Neural cell (in vitro differentiated cells): ENCODE data around the gene NAB2. TPM values are rescaled to one million over a fixed set of nuclear protein-coding genes. Genes with fewer than 3 reads are reported as not detected.

Experiments
- H2AFZ ChIP-seq: fragments of 200-600, 300-800 bp; sonication (generic), shearing (Covaris generic); 2 replicates; pipeline ENCODE4 v1.6.0; 2014; ENCODE audit warnings: low read depth, mild to moderate bottlenecking, antibody characterized with exemption, low read length, moderate library complexity
- H3F3A ChIP-seq: fragments of 200-600 bp; shearing (Covaris generic); 2 replicates; pipeline ENCODE4 v1.6.1; 2016; ENCODE audit warnings: mild to moderate bottlenecking, moderate library complexity, mixed read lengths, antibody characterized with exemption, low read length; ENCODE audit not compliant: insufficient read depth, poor library complexity, severe bottlenecking
- H3K27ac ChIP-seq: fragments of 200-600, 300-800 bp; sonication (generic), shearing (Covaris generic); 2 replicates; pipeline ENCODE4 v1.5.1; 2014; ENCODE audit warnings: mild to moderate bottlenecking, low read length, moderate library complexity
- H3K27me3 ChIP-seq: fragments of 300-800, 200-600 bp; sonication (generic), shearing (Covaris generic); 2 replicates; pipeline ENCODE4 v1.6.0; 2014; ENCODE audit warnings: mild to moderate bottlenecking, low read depth, low read length, moderate library complexity; ENCODE audit not compliant: insufficient read depth
- H3K36me3 ChIP-seq: fragments of 300-800, 200-600 bp; sonication (generic), shearing (Covaris generic); 2 replicates; pipeline ENCODE4 v1.5.1; 2014; ENCODE audit warnings: mild to moderate bottlenecking, antibody characterized with exemption, low read length, moderate library complexity; ENCODE audit not compliant: insufficient read depth
- H3K4me2 ChIP-seq: fragments of 300-800, 200-600 bp; sonication (generic), shearing (Covaris generic); 2 replicates; pipeline ENCODE4 v1.6.0; 2014; ENCODE audit warnings: mild to moderate bottlenecking, low read length
- H3K4me3 ChIP-seq: fragments of 300-800, 200-600 bp; sonication (generic), shearing (Covaris generic); 2 replicates; pipeline ENCODE4 v1.5.1; 2014; ENCODE audit warnings: mild to moderate bottlenecking, low read length, moderate library complexity
- H3K79me2 ChIP-seq: fragments of 200-600 bp; shearing (Covaris generic); replicated peaks from 2 replicates; pipeline ENCODE4 v1.6.0; 2014; ENCODE audit warnings: mild to moderate bottlenecking, low read length, moderate library complexity; ENCODE audit not compliant: insufficient read depth
- H3K9ac ChIP-seq: fragments of 300-800, 200-600 bp; sonication (generic), shearing (Covaris generic); 2 replicates; pipeline ENCODE4 v1.6.1; 2016; ENCODE audit warnings: mild to moderate bottlenecking, low read length, mixed read lengths
- H3K9me2 ChIP-seq: fragments of 200-600 bp; shearing (Covaris generic); 2 replicates; pipeline ENCODE4 v1.6.1; 2016; ENCODE audit warnings: mild to moderate bottlenecking, low read length, mixed read lengths; ENCODE audit not compliant: insufficient read depth
- H3K9me3 ChIP-seq: fragments of 200-600, 300-800 bp; sonication (generic), shearing (Covaris generic); 2 replicates; pipeline ENCODE4 v1.6.1; 2016; ENCODE audit warnings: mild to moderate bottlenecking, mixed run types, low read length, moderate library complexity, mixed read lengths
- H4K20me1 ChIP-seq: fragments of 200-600 bp; shearing (Covaris generic); 2 replicates; pipeline ENCODE4 v1.6.1; 2016; ENCODE audit warnings: mild to moderate bottlenecking, mixed run types; ENCODE audit not compliant: insufficient read depth
- EP300 ChIP-seq: fragments of 450-650 bp; conservative IDR thresholded peaks from 2 replicates; pipeline ENCODE4 v1.6.1; 2014; ENCODE audit warnings: antibody characterized with exemption, mild to moderate bottlenecking, moderate library complexity; ENCODE audit not compliant: poor library complexity, severe bottlenecking
- EZH2 ChIP-seq: fragments of 200-600, 300-800 bp; shearing (Covaris generic), sonication (generic); IDR thresholded peaks from 2 replicates; pipeline ENCODE4 v1.6.1; 2014; ENCODE audit warnings: antibody characterized with exemption, low read length, borderline replicate concordance, mild to moderate bottlenecking; ENCODE audit not compliant: insufficient read depth, poor library complexity, severe bottlenecking
- MXI1 ChIP-seq: fragments of 450-650 bp; conservative IDR thresholded peaks from 2 replicates; pipeline ENCODE4 v1.6.1; 2014; ENCODE audit warnings: antibody characterized with exemption, mild to moderate bottlenecking; ENCODE audit not compliant: poor library complexity, severe bottlenecking
- POLR2AphosphoS5 ChIP-seq: IDR thresholded peaks from 2 replicates; pipeline ENCODE4 v1.6.1; 2012
- RAD21 ChIP-seq: fragments of 450-650 bp; conservative IDR thresholded peaks from 2 replicates; pipeline ENCODE4 v1.6.1; 2014; ENCODE audit warnings: antibody characterized with exemption, mild to moderate bottlenecking, moderate library complexity
- SMC3 ChIP-seq: fragments of 450-650 bp; conservative IDR thresholded peaks from 2 replicates; pipeline ENCODE4 v1.6.1; 2014; ENCODE audit warnings: antibody characterized with exemption, mild to moderate bottlenecking, moderate library complexity; ENCODE audit not compliant: poor library complexity
- TAF1 ChIP-seq: IDR thresholded peaks from 2 replicates; pipeline ENCODE4 v1.6.1; 2012; ENCODE audit warnings: low read depth
- polyA plus RNA-seq: library from polyadenylated mRNA; depleted of rRNA; stranded (reverse); fragments of >200 nt; gene quantifications from 2 replicates; pipeline ENCODE4 v1.2.3, GENCODE V29; 2014
- TF ChIP-seq, protein P1 (sequence below): IDR thresholded peaks from 2 replicates; pipeline ENCODE4 v1.6.1; 2012; ENCODE audit warnings: borderline replicate concordance
- TF ChIP-seq, protein P2 (sequence below): fragments of 450-650 bp; IDR thresholded peaks from 2 replicates; pipeline ENCODE4 v1.5.1; 2014; ENCODE audit warnings: antibody characterized with exemption, mild to moderate bottlenecking, moderate library complexity; ENCODE audit not compliant: poor library complexity, severe bottlenecking

The NAB2 gene
- polyA plus RNA-seq, 1 donor from 2014 or later, result 15.6 TPM

DNA sequence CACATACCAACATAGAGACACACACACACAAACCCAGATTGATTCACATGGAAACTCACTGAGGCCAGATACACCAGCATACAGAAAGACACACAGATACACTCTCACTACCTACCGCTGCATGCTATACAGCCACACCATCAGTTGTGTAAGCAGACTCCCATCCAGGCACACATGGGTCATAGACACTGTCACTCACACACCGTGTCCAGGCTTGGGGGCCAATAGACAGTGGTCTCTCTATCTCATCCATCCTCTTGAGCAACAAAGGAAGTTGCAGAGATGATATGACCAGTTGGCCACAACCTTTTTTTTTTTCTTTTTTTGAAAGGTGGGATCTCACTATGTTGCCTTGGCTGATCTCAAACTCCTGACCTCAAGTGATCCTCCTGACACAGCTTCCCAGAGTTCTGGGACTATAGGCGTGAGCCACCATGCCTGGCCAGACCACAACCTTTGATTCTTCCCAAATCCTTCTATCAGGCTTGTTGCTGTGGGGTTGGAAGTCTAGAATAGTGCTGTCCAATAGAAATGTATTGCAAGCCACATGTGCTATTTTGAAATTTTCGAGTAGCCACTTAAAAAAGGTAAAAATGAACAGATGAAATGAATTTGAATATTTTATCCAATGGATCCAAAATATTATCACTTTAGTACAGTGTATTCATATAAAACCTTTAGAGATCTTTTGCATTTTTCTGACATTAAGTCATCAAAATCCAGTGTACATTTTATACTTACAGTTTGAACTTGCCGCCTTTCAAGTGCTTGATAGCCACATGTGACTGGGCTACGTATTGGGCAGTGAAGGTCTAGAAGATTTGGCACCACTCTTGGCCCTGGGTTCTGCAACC, 51.1 kb downstream of the NAB2 start:
- TF ChIP-seq EZH2 (no peak), POLR2AphosphoS5 (no peak), TAF1 (no peak)
- Histone ChIP-seq H3K27me3 (no peaks in the 10 kb centered on the region), H3K4me2 (no peak overlapping the region), H3F3A (no peaks in the 10 kb centered on the region), H3K9me2 (no peaks in the 10 kb centered on the region), H3K9me3 (no peaks in the 10 kb centered on the region), H4K20me1 (peaks cover 4% of the 10 kb centered on the region), H2AFZ (no peak overlapping the region), H3K36me3 (peaks cover 25% of the 10 kb centered on the region), H3K9ac (no peak overlapping the region), H3K4me3 (no peak overlapping the region), H3K79me2 (no peaks in the 10 kb centered on the region), H3K27ac (no peak overlapping the region)

- peaks cover 32% of the 10 kb centered on the region for H3K36me3 ChIP-seq
- H3K27ac ChIP-seq, result no peak overlapping the region
- H3K4me3 ChIP-seq, result no peak overlapping the region
- no peak overlapping the region for H2AFZ ChIP-seq
- no peaks in the 10 kb centered on the region for H3K27me3 ChIP-seq
- no peaks in the 10 kb centered on the region for H4K20me1 ChIP-seq
- H3K4me2 ChIP-seq, result no peak overlapping the region
- H3K9me2 ChIP-seq, result no peaks in the 10 kb centered on the region
- no peaks in the 10 kb centered on the region for H3F3A ChIP-seq
- TF ChIP-seq POLR2AphosphoS5 (no peak), MXI1 (no peak), SMC3 (no peak), RAD21 (no peak), EZH2 (no peak), EP300 (no peak), TAF1 (no peak)
- TF ChIP-seq, protein P1, sequence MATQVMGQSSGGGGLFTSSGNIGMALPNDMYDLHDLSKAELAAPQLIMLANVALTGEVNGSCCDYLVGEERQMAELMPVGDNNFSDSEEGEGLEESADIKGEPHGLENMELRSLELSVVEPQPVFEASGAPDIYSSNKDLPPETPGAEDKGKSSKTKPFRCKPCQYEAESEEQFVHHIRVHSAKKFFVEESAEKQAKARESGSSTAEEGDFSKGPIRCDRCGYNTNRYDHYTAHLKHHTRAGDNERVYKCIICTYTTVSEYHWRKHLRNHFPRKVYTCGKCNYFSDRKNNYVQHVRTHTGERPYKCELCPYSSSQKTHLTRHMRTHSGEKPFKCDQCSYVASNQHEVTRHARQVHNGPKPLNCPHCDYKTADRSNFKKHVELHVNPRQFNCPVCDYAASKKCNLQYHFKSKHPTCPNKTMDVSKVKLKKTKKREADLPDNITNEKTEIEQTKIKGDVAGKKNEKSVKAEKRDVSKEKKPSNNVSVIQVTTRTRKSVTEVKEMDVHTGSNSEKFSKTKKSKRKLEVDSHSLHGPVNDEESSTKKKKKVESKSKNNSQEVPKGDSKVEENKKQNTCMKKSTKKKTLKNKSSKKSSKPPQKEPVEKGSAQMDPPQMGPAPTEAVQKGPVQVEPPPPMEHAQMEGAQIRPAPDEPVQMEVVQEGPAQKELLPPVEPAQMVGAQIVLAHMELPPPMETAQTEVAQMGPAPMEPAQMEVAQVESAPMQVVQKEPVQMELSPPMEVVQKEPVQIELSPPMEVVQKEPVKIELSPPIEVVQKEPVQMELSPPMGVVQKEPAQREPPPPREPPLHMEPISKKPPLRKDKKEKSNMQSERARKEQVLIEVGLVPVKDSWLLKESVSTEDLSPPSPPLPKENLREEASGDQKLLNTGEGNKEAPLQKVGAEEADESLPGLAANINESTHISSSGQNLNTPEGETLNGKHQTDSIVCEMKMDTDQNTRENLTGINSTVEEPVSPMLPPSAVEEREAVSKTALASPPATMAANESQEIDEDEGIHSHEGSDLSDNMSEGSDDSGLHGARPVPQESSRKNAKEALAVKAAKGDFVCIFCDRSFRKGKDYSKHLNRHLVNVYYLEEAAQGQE, result no peak
- TF ChIP-seq, protein P2, sequence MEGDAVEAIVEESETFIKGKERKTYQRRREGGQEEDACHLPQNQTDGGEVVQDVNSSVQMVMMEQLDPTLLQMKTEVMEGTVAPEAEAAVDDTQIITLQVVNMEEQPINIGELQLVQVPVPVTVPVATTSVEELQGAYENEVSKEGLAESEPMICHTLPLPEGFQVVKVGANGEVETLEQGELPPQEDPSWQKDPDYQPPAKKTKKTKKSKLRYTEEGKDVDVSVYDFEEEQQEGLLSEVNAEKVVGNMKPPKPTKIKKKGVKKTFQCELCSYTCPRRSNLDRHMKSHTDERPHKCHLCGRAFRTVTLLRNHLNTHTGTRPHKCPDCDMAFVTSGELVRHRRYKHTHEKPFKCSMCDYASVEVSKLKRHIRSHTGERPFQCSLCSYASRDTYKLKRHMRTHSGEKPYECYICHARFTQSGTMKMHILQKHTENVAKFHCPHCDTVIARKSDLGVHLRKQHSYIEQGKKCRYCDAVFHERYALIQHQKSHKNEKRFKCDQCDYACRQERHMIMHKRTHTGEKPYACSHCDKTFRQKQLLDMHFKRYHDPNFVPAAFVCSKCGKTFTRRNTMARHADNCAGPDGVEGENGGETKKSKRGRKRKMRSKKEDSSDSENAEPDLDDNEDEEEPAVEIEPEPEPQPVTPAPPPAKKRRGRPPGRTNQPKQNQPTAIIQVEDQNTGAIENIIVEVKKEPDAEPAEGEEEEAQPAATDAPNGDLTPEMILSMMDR, result no peak
- no peak overlapping the region for H3K9ac ChIP-seq
- H3K79me2 ChIP-seq, result no peaks in the 10 kb centered on the region
- H3K9me3 ChIP-seq, result no peaks in the 10 kb centered on the region
Measured at GRCh38 chr12:57141249-57141648, 52.3 kb downstream of the NAB2 start.
